NB4 (cell line): ENCODE measurements around the gene GIPC2.

Experiments
- POLR2A ChIP-seq: IDR thresholded peaks from 2 replicates; pipeline ENCODE4 v1.6.1; 2011; ENCODE audit warnings: mild to moderate bottlenecking; ENCODE audit not compliant: insufficient read length; ENCODE audit errors: extremely low read depth
- TF ChIP-seq, protein P1 (sequence below): IDR thresholded peaks from one replicate; pipeline ENCODE4 v1.5.1; 2012; ENCODE audit warnings: low read depth, low read length

- TF ChIP-seq POLR2A: no peak
- TF ChIP-seq, protein P1, sequence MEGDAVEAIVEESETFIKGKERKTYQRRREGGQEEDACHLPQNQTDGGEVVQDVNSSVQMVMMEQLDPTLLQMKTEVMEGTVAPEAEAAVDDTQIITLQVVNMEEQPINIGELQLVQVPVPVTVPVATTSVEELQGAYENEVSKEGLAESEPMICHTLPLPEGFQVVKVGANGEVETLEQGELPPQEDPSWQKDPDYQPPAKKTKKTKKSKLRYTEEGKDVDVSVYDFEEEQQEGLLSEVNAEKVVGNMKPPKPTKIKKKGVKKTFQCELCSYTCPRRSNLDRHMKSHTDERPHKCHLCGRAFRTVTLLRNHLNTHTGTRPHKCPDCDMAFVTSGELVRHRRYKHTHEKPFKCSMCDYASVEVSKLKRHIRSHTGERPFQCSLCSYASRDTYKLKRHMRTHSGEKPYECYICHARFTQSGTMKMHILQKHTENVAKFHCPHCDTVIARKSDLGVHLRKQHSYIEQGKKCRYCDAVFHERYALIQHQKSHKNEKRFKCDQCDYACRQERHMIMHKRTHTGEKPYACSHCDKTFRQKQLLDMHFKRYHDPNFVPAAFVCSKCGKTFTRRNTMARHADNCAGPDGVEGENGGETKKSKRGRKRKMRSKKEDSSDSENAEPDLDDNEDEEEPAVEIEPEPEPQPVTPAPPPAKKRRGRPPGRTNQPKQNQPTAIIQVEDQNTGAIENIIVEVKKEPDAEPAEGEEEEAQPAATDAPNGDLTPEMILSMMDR: no peak
These were observed 87.2 kb downstream of the GIPC2 start for GRCh38 chr1:78132948-78133322.
